Fibroblast of lung (primary cell): ENCODE data around the gene DDX39B. TPM values are rescaled to one million over a fixed set of nuclear protein-coding genes. Genes with fewer than 3 reads are reported as not detected.

Source experiments
- DNase-seq, 2 donors: peaks; one replicate each; pipeline versions ENCODE4 v3.0.0 to v3.0.0-alpha.2; 2010; ENCODE audit warnings: low read depth in 2 of 2
- H2AFZ ChIP-seq: 2 replicates; pipeline ENCODE4 v1.5.1; 2012; ENCODE audit warnings: low read length, control low read depth, inconsistent platforms
- H3K27ac ChIP-seq: 2 replicates; pipeline ENCODE4 v1.5.1; 2011; ENCODE audit warnings: low read length, control low read depth; ENCODE audit not compliant: insufficient read depth
- H3K27me3 ChIP-seq: 2 replicates; pipeline ENCODE4 v1.5.1; 2011; ENCODE audit warnings: mild to moderate bottlenecking, low read length; ENCODE audit not compliant: control insufficient read depth, insufficient read depth
- H3K36me3 ChIP-seq: 2 replicates; pipeline ENCODE4 v1.5.1; 2011; ENCODE audit warnings: low read length; ENCODE audit not compliant: control insufficient read depth, insufficient read depth
- H3K4me1 ChIP-seq: 2 replicates; pipeline ENCODE4 v1.5.1; 2011; ENCODE audit warnings: low read length; ENCODE audit not compliant: control insufficient read depth, insufficient read depth; ENCODE audit errors: extremely low read depth
- H3K4me2 ChIP-seq: 2 replicates; pipeline ENCODE4 v1.5.1; 2011; ENCODE audit warnings: low read length, control low read depth; ENCODE audit not compliant: insufficient read depth; ENCODE audit errors: extremely low read depth
- H3K4me3 ChIP-seq, 4 experiments: fragments of 200-600 bp in 1 of 4; sonication (generic) in 1 of 4; replicated peaks in 1 of 4; 2 replicates each; pipeline ENCODE4 v1.5.1; 2011 to 2016; ENCODE audit warnings: low read length in 4 of 4, low read depth in 3 of 4, mild to moderate bottlenecking in 3 of 4, control low read depth in 2 of 4, inconsistent platforms in 1 of 4, mixed read lengths in 1 of 4; ENCODE audit not compliant: insufficient read depth in 1 of 4; ENCODE audit errors: control extremely low read depth in 1 of 4
- H3K79me2 ChIP-seq: 2 replicates; pipeline ENCODE4 v1.5.1; 2012; ENCODE audit warnings: mild to moderate bottlenecking, low read length, inconsistent platforms; ENCODE audit not compliant: control insufficient read depth, insufficient read depth
- H3K9ac ChIP-seq: 2 replicates; pipeline ENCODE4 v1.5.1; 2011; ENCODE audit warnings: mild to moderate bottlenecking, low read length, control low read depth; ENCODE audit not compliant: insufficient read depth
- H3K9me3 ChIP-seq: 2 replicates; pipeline ENCODE4 v1.5.1; 2012; ENCODE audit warnings: low read depth, low read length; ENCODE audit not compliant: control insufficient read depth, insufficient read depth
- H4K20me1 ChIP-seq: 2 replicates; pipeline ENCODE4 v1.5.1; 2011; ENCODE audit warnings: low read length; ENCODE audit not compliant: control insufficient read depth, insufficient read depth; ENCODE audit errors: extremely low read depth
- EZH2 ChIP-seq: IDR thresholded peaks from 2 replicates; pipeline ENCODE4 v1.5.1; 2012; ENCODE audit warnings: low read length, control low read depth, mild to moderate bottlenecking; ENCODE audit errors: missing control alignments
- polyA plus RNA-seq, 2 donors: library from polyadenylated mRNA; depleted of rRNA in 1 of 2; stranded (reverse) in 1 of 2; unstranded in 1 of 2; fragments of >200 nt; gene quantifications; 2 replicates each; pipeline ENCODE4 v1.2.1, GENCODE V29; 2011 to 2012; ENCODE audit warnings: missing spikeins in 1 of 2
- total RNA-seq: library from RNA; depleted of rRNA; stranded (reverse); fragments of >200 nt; gene quantifications from 2 replicates; pipeline ENCODE4 v1.2.1, GENCODE V29; 2014
- TF ChIP-seq, protein P1 (sequence below), 2 donors: IDR thresholded peaks in 1 of 2; conservative IDR thresholded peaks in 1 of 2; 1 replicate in 1 of 2; 2 replicates in 1 of 2; pipeline ENCODE4 v1.5.1; 2011 to 2012; ENCODE audit warnings: low read length in 2 of 2, control low read depth in 1 of 2, inconsistent platforms in 1 of 2, low read depth in 1 of 2, mild to moderate bottlenecking in 1 of 2

Gene DDX39B
- total and polyA plus RNA-seq, 2 donors (not counting 1 experiment from before 2014, with no cell fraction given): 323 to 370 TPM

DNA sequence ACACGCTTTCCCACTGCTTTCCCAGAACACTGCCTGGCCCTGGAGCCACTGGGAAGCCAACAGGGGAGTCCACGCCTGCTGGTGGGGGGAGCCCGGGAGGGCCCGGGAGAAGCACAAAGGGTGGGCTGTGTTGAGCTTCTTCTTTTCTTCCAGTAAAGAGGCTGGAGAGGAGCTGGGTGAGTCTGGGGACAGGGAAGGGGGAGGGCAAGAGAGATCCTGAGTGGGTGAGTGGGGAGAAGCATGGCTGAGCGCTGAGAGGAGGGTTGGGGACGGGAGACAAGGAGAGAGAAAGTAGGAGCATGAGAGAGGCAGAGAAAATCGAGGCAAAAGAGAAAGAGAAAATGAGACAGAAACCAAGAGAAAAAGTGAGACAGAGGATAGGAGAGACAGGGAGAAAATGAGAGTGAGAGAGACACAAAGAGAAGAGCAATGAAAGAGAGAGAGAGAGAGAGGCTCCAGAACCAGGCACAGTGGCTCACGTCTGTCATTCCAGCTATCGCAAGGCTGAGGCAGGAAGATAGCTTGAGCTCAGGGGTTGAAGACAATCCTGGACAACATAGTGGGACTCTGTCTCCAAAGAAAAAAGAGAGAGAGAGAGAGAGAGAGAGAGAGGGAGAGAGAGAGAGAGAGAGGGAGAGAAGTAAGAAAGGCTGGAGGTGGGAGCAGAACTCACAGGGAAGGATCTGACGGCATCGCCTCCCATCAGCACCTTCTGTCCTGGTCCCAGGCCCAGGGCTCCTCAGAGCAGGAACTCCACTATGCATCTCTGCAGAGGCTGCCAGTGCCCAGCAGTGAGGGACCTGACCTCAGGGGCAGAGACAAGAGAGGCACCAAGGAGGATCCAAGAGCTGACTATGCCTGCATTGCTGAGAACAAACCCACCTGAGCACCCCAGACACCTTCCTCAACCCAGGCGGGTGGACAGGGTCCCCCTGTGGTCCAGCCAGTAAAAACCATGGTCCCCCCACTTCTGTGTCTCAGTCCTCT lies 46.3 kb upstream of the DDX39B start:
- Histone ChIP-seq H3K27me3 (peaks cover 4% of the 10 kb centered on the region), H3K9me3 (no peaks in the 10 kb centered on the region), H3K4me1 (no peaks in the 10 kb centered on the region), H3K36me3 (no peaks in the 10 kb centered on the region), H4K20me1 (no peaks in the 10 kb centered on the region), H3K4me2 (no peak overlapping the region), H3K9ac (no peak overlapping the region), H3K27ac (no peak overlapping the region), H2AFZ (no peak overlapping the region), H3K4me3 (no peak overlapping the region), H3K79me2 (no peaks in the 10 kb centered on the region)
- no peak for DNase-seq
- TF ChIP-seq EZH2: no peak
- TF ChIP-seq, protein P1, sequence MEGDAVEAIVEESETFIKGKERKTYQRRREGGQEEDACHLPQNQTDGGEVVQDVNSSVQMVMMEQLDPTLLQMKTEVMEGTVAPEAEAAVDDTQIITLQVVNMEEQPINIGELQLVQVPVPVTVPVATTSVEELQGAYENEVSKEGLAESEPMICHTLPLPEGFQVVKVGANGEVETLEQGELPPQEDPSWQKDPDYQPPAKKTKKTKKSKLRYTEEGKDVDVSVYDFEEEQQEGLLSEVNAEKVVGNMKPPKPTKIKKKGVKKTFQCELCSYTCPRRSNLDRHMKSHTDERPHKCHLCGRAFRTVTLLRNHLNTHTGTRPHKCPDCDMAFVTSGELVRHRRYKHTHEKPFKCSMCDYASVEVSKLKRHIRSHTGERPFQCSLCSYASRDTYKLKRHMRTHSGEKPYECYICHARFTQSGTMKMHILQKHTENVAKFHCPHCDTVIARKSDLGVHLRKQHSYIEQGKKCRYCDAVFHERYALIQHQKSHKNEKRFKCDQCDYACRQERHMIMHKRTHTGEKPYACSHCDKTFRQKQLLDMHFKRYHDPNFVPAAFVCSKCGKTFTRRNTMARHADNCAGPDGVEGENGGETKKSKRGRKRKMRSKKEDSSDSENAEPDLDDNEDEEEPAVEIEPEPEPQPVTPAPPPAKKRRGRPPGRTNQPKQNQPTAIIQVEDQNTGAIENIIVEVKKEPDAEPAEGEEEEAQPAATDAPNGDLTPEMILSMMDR (conservative IDR thresholded peaks at IDR 0.05 in 1 of 2, IDR thresholded peaks at IDR 0.05 in 1 of 2; ENCODE audit: low read depth in 1 of 2, low read length in 2 of 2): no peak

DNA sequence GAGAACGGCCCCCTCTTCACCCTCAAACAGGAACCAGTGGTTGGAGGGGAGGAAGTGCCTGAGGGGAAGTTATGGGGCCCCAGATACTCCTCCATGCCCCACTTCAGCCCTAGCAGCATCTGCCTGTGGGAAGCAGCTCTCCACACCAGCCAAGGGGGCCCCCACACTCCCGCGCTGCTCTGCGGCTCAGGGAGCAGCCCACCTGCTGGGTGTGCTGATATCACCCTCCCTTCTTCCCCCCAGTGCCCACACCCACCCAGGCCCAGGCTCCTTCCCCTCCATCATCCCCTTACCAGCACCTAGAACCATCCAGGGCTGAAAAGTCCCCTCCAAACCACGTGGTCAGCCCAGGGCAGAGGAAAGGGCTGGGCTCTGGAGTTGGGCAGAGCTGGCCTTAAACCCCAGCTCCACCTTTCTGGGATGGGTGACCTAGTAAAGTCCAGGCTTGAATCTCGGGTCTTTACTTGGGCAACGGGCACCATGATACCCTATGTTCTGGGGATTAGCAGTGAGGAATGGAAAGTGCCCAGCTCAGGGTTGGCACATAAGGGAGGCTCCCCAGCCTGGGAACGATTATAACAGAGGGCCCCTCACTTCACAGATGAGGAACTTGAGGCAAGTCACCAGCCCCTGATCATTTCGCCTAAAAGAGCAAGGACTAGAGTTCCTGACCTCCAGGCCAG lies 44.9 kb upstream of the DDX39B start:
- TF ChIP-seq, protein P1 (conservative IDR thresholded peaks at IDR 0.05 in 1 of 2, IDR thresholded peaks at IDR 0.05 in 1 of 2; ENCODE audit: low read depth in 1 of 2, low read length in 2 of 2): no peak
- no peak for TF ChIP-seq EZH2
- no peaks in the 10 kb centered on the region for H3K9me3 ChIP-seq
- DNase-seq: no peak
- no peaks in the 10 kb centered on the region for H3K79me2 ChIP-seq
- peaks cover 4% of the 10 kb centered on the region for H3K27me3 ChIP-seq
- H3K4me1 ChIP-seq: no peaks in the 10 kb centered on the region
- no peak overlapping the region for H2AFZ ChIP-seq
- no peak overlapping the region for H3K27ac ChIP-seq
- no peaks in the 10 kb centered on the region for H3K36me3 ChIP-seq
- no peak overlapping the region for H3K4me3 ChIP-seq
- no peak overlapping the region for H3K4me2 ChIP-seq
- no peaks in the 10 kb centered on the region for H4K20me1 ChIP-seq
- no peak overlapping the region for H3K9ac ChIP-seq

DNA sequence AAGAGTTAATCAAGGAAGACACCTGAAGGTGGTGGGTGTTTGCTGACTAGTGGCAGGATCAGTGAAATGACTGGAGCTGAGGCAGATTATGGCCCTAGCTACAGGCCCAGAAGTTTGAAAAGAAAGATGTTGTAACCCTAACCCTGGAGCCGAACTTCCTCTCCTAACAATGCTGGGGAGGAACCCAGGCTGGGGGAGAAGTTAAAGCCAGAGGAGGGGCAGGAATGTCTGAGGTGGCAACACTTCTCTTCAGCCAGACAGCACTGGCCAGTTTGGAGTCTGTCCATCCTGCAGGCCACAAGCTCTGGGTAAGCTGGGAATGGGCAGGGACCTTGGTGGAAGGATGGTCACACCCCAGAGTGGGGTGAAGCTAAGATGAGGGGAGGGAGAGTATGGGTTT lies 44.2 kb upstream of the DDX39B start, which contains the start of gene LST1:
LST1 (plus strand) TSS at position 270 of the 400 bp plus-strand sequence. CDS start 1,023 bp downstream, outside the sequence.
- TF ChIP-seq, protein P1 (conservative IDR thresholded peaks at IDR 0.05 in 1 of 2, IDR thresholded peaks at IDR 0.05 in 1 of 2; ENCODE audit: low read depth in 1 of 2, low read length in 2 of 2): no peak
- TF ChIP-seq EZH2: no peak
- Histone ChIP-seq H3K9ac (no peak within 1 kb of the TSS), H2AFZ (no peak within 1 kb of the TSS), H3K4me2 (no peak within 1 kb of the TSS), H3K79me2 (no peaks in the 10 kb centered on the region), H3K27ac (no peak within 1 kb of the TSS), H4K20me1 (no peaks in the 10 kb centered on the region), H3K36me3 (no peaks in the 10 kb centered on the region), H3K4me1 (no peaks in the 10 kb centered on the region), H3K4me3 (no peak within 1 kb of the TSS), H3K9me3 (no peaks in the 10 kb centered on the region), H3K27me3 (peaks cover 4% of the 10 kb centered on the region)
- DNase-seq: no peak
